ENCODE measurements around the gene YLPM1. TPM values are rescaled to one million over a fixed set of nuclear protein-coding genes. Genes with fewer than 3 reads are reported as not detected.

YLPM1 gene
- total and polyA plus RNA-seq, 10 of the 15 experiments (the other 5 are each of a cell fraction or from before 2014, with no cell fraction given), result 11.1 to 48.2 (median 18.0) TPM

GRCh38 chr14:74853581-74853980, 90.5 kb downstream of the YLPM1 start:
- CTCF ChIA-PET, result interaction anchor here (0.7 to 13.8 kb wide), 8 partner anchors 8 to 449 kb away, joined by 3 to 552 read pairs (median 16); partner anchors contain the start of genes DLST and PROX2
- intact Hi-C loops (cut with micrococcal nuclease; ENCODE audit: unreplicated experiment), result no loop called here
- POLR2A ChIA-PET, result interaction anchor here (1.4 to 1.6 kb wide), 2 partner anchors 52 to 90 kb away, joined by 3 to 5 read pairs; no protein-coding TSS in a partner anchor
- H4K20me1 ChIP-seq (ENCODE audit: control insufficient read depth, insufficient read depth), result no peaks in the 10 kb centered on the region
- in situ Hi-C loops (cut with MboI), result loop anchor here (5.0 kb wide), 1 partner anchor 239 kb away; no protein-coding TSS in a partner anchor
- no peaks in the 10 kb centered on the region for H3K79me2 ChIP-seq (ENCODE audit: control insufficient read depth, insufficient read depth, low read length)
- DNase-seq (ENCODE audit: low read depth, low spot score) (no peak), FAIRE-seq (no peak), ATAC-seq (no peak)
- H3K9ac ChIP-seq (ENCODE audit: control insufficient read depth, insufficient read depth, low read length), result no peak overlapping the region
- H3K36me3 ChIP-seq (ENCODE audit: control insufficient read depth in 2 of 2, insufficient read depth in 2 of 2, low read length in 1 of 2), result no peaks in the 10 kb centered on the region
- H3K27ac ChIP-seq (ENCODE audit: control insufficient read depth, insufficient read depth), result no peak overlapping the region
- no peak overlapping the region for H2AFZ ChIP-seq (ENCODE audit: control insufficient read depth, low read depth, low read length)
- SMC1A ChIA-PET (ENCODE audit: uncharacterized antibody, unreplicated experiment), result interaction anchor here (1.5 to 3.0 kb wide), 3 partner anchors 11 to 245 kb away, joined by 4 to 16 read pairs (median 6); no protein-coding TSS in a partner anchor
- H3K4me1 ChIP-seq (ENCODE audit: control insufficient read depth, insufficient read depth, low read length), result no peaks in the 10 kb centered on the region
- WGBS (ENCODE audit: insufficient coverage, insufficient replicate concordance, low lambda C conversion rate, missing lambda C conversion rate), result 81% methylated on average over 4 of the region's 4 CpGs
- no peaks in the 10 kb centered on the region for H3K9me3 ChIP-seq (replicated peaks; ENCODE audit: control insufficient read depth, insufficient read depth, low read length)
- no TSS peak for BruUV-seq (replicated peaks)
- H3K4me3 ChIP-seq, result no peak overlapping the region
- RAD21 ChIA-PET (ENCODE audit: unreplicated experiment), result interaction anchor here (0.8 to 1.6 kb wide), 3 partner anchors 17 to 245 kb away, joined by 3 to 7 read pairs (median 5); no protein-coding TSS in a partner anchor
- no peak overlapping the region for H3K4me2 ChIP-seq (ENCODE audit: control insufficient read depth, insufficient read depth)
- no peak for TF ChIP-seq NFYB (IDR thresholded peaks at IDR 0.05; ENCODE audit: insufficient read depth, low read depth, low read length)
- TF ChIP-seq SRF (IDR thresholded peaks at IDR 0.05; ENCODE audit: low read depth in 2 of 2, low read length in 2 of 2), result no peak
- no peak for TF ChIP-seq SREBF2 (IDR thresholded peaks at IDR 0.05; ENCODE audit: low read length)
- no peak for TF ChIP-seq CBFB (IDR thresholded peaks at IDR 0.05; ENCODE audit: low read depth)
- TF ChIP-seq PML (IDR thresholded peaks at IDR 0.05; ENCODE audit: low read length), result no peak
- no peaks in the 10 kb centered on the region for H3K27me3 ChIP-seq (replicated peaks in 1 of 2; ENCODE audit: control insufficient read depth in 2 of 2, insufficient read depth in 2 of 2, low read length in 1 of 2)

DNA sequence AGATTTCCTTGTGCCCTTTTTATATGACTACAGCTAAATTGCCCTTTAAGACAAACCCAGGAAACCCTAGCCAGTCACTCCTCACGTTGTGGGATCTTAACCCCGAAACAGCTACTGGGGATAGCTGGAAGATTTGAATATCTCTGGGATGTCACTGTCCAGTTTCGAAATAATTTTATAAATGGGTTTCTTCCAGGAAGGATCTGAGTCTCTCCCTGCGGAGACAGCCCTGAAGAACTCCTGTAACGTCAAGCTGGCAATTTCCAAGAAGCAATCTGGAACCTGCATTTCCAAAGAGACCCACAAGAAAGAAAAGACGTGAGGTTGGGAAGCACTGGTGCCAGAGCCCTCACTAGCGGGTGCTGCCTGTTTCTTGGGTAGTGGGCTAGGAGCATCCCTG, 91.9 kb downstream of the YLPM1 start:
- Histone ChIP-seq H3K4me1 (ENCODE audit: control insufficient read depth, insufficient read depth, low read length) (no peaks in the 10 kb centered on the region), H3K9me3 (replicated peaks; ENCODE audit: control insufficient read depth, insufficient read depth, low read length) (no peaks in the 10 kb centered on the region), H3K4me2 (ENCODE audit: control insufficient read depth, insufficient read depth) (no peak overlapping the region), H3K9ac (ENCODE audit: control insufficient read depth, insufficient read depth, low read length) (no peak overlapping the region), H2AFZ (ENCODE audit: control insufficient read depth, low read depth, low read length) (no peak overlapping the region), H3K79me2 (ENCODE audit: control insufficient read depth, insufficient read depth, low read length) (no peaks in the 10 kb centered on the region), H3K36me3 (ENCODE audit: control insufficient read depth in 2 of 2, insufficient read depth in 2 of 2, low read length in 1 of 2) (no peaks in the 10 kb centered on the region), H3K27ac (ENCODE audit: control insufficient read depth, insufficient read depth) (no peak overlapping the region), H3K27me3 (replicated peaks in 1 of 2; ENCODE audit: control insufficient read depth in 2 of 2, insufficient read depth in 2 of 2, low read length in 1 of 2) (no peaks in the 10 kb centered on the region), H3K4me3 (no peak overlapping the region), H4K20me1 (ENCODE audit: control insufficient read depth, insufficient read depth) (no peaks in the 10 kb centered on the region)
- no peak for FAIRE-seq
- intact Hi-C loops (cut with micrococcal nuclease; ENCODE audit: unreplicated experiment), result no loop called here
- 69% methylated on average over 7 of the region's 7 CpGs for WGBS (ENCODE audit: insufficient coverage, insufficient replicate concordance, low lambda C conversion rate, missing lambda C conversion rate)
- ChIA-PET SMC1A (ENCODE audit: uncharacterized antibody, unreplicated experiment) (interaction anchor here (3.0 to 11.1 kb wide), 2 partner anchors 12 to 49 kb away, joined by 16 to 165 read pairs; no protein-coding TSS in a partner anchor), RAD21 (ENCODE audit: unreplicated experiment) (interaction anchor here (0.9 kb wide), 1 partner anchor 8 kb away, joined by 3 read pairs; no protein-coding TSS in a partner anchor), POLR2A (interaction anchor here (1.0 to 1.4 kb wide), 2 partner anchors 8 to 91 kb away, joined by 3 to 5 read pairs; no protein-coding TSS in a partner anchor), CTCF (interaction anchor here (0.8 to 13.8 kb wide), 6 partner anchors 9 to 246 kb away, joined by 3 to 552 read pairs (median 116); partner anchors contain the start of genes DLST and PROX2)
- DNase-seq (ENCODE audit: low read depth, low spot score), result no peak
- in situ Hi-C loops (cut with MboI), result no loop called here
- BruUV-seq (replicated peaks), result no TSS peak
- ATAC-seq, result no peak
- no peak for TF ChIP-seq SREBF2 (IDR thresholded peaks at IDR 0.05; ENCODE audit: low read length)
- no peak for TF ChIP-seq CREM (IDR thresholded peaks at IDR 0.05; ENCODE audit: low read depth)
- TF ChIP-seq GABPA (IDR thresholded peaks at IDR 0.05; ENCODE audit: low read depth), result no peak
- TF ChIP-seq MTA3 (IDR thresholded peaks at IDR 0.05; ENCODE audit: borderline replicate concordance, low read length), result no peak
- TF ChIP-seq, protein P1, sequence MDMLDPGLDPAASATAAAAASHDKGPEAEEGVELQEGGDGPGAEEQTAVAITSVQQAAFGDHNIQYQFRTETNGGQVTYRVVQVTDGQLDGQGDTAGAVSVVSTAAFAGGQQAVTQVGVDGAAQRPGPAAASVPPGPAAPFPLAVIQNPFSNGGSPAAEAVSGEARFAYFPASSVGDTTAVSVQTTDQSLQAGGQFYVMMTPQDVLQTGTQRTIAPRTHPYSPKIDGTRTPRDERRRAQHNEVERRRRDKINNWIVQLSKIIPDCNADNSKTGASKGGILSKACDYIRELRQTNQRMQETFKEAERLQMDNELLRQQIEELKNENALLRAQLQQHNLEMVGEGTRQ (IDR thresholded peaks at IDR 0.05; ENCODE audit: borderline replicate concordance, low read depth, low read length), result no peak
- TF ChIP-seq, protein P2, sequence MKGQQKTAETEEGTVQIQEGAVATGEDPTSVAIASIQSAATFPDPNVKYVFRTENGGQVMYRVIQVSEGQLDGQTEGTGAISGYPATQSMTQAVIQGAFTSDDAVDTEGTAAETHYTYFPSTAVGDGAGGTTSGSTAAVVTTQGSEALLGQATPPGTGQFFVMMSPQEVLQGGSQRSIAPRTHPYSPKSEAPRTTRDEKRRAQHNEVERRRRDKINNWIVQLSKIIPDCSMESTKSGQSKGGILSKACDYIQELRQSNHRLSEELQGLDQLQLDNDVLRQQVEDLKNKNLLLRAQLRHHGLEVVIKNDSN (IDR thresholded peaks at IDR 0.05; ENCODE audit: borderline replicate concordance, extremely low read length, insufficient read depth, low read depth, low read length), result no peak
- no peak for TF ChIP-seq TCF3 (IDR thresholded peaks at IDR 0.05; ENCODE audit: borderline replicate concordance, insufficient read depth, low read depth, low read length)
- TF ChIP-seq SIX5 (IDR thresholded peaks at IDR 0.05; ENCODE audit: low read depth, low read length, severe bottlenecking), result no peak
- no peak for TF ChIP-seq ZBED1 (IDR thresholded peaks at IDR 0.05; ENCODE audit: borderline replicate concordance)
